ENCODE measurements around the gene ARSI.

DNA sequence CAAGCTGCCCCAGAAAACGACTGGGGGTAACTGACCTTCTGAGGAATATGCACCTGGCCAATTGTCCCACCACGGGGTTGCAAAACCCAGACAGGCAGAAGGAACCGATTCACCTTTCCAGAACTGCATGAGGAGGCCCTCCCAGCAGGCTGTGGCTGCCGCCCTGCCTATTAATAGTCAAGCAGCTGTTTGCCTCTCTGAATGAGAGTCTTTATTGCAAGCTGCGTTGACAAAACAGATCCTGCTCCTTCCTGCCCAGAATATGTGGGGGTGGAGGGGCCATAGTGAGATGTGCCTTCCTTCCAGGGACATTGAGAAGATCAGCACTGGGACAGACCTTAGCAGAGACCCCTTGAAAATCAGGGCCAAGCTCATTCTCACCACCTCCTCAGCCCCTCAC, 36.5 kb upstream of the ARSI start:
- no peak for TF ChIP-seq CTCF (conservative IDR thresholded peaks at IDR 0.05 in 1 of 2, IDR thresholded peaks at IDR 0.05 in 1 of 2; ENCODE audit: extremely low read depth in 1 of 2, insufficient read depth in 1 of 2, low read depth in 1 of 2, low read length in 2 of 2)
- TF ChIP-seq EZH2 (IDR thresholded peaks at IDR 0.05; ENCODE audit: borderline replicate concordance, low read length) = no peak

Data from mammary epithelial cell (primary cell).